Effector memory CD8-positive, alpha-beta T cell (primary cell): ENCODE measurements around the gene TNF.

Source experiments
- ATAC-seq: fragments of 150-1000 bp; cut with Tn5 transposase; replicated peaks from 2 replicates; pipeline ENCODE4 v1.10.0; 2021; ENCODE audit warnings: mild to moderate bottlenecking, moderate library complexity
- DNase-seq, 3 experiments: peaks; one replicate each; pipeline ENCODE4 v3.0.0; 2021
- H3K27ac Mint-ChIP-seq, 2 donors: one replicate each; pipeline ENCODE4 v1.8.0; 2022; ENCODE audit warnings: mild to moderate bottlenecking in 2 of 2, mixed read lengths in 2 of 2, moderate library complexity in 2 of 2
- H3K27me3 Mint-ChIP-seq, 2 donors: one replicate each; pipeline ENCODE4 v1.8.0; 2022; ENCODE audit warnings: mixed read lengths in 2 of 2
- H3K36me3 Mint-ChIP-seq: one replicate; pipeline ENCODE4 v1.8.0; 2022; ENCODE audit warnings: mild to moderate bottlenecking, moderate library complexity, mixed read lengths; ENCODE audit not compliant: insufficient read depth
- H3K4me1 Mint-ChIP-seq, 2 donors: one replicate each; pipeline ENCODE4 v1.8.0; 2022; ENCODE audit warnings: low read depth in 2 of 2, mixed read lengths in 2 of 2
- H3K4me3 Mint-ChIP-seq, 2 donors: one replicate each; pipeline ENCODE4 v1.8.0; 2022; ENCODE audit warnings: mild to moderate bottlenecking in 2 of 2, mixed read lengths in 2 of 2, moderate library complexity in 2 of 2
- H3K9me3 Mint-ChIP-seq, 2 donors: one replicate each; pipeline ENCODE4 v1.8.0; 2022; ENCODE audit warnings: mixed read lengths in 2 of 2

Gene TNF

DNA sequence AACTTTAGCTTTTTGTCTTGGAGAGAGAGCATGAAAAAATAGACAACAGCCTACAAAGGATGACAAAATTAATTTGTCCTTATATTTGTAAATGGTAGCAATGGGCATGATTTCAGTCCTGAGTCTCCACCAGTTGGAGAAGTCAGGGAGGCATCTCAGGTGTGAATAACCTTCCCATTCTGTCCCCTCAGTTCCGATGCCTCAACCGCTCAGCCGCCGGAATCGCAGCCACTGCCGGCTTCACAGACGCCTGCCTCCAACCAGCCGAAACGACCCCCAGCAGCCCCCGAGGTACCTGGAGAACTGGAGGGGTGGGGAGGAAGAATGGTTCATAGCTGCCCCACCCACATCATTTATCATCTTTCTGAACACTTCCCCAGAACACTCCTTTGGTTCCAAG, 48.7 kb downstream of the TNF start:
- H3K4me3 Mint-ChIP-seq: no peak overlapping the region
- H3K4me1 Mint-ChIP-seq: peaks cover 21 to 33% of the 10 kb centered on the region in 2 donors
- peaks cover 76% of the 10 kb centered on the region for H3K36me3 Mint-ChIP-seq
- no peak overlapping the region for H3K27ac Mint-ChIP-seq
- ATAC-seq (no peak), DNase-seq (no peak)
- no peaks in the 10 kb centered on the region for H3K27me3 Mint-ChIP-seq
- H3K9me3 Mint-ChIP-seq: no peaks in the 10 kb centered on the region

DNA sequence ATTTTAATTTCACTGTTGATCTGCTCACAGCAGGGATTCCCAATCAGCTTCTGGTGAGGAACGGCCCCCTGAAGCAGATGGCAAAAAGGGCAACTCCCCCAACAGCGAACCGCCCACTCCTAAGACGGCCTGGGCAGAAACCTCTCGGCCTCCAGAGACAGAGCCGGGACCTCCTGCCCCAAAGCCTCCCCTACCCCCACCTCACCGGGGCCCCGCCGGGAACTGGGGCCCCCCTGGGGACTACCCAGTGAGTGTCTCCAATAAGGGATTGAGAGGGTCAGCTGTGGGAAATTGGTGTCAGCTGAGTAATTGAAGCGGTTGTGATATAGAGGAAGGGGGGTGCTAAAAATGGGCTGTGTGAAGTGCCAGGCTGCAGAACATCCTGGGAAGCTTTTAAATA, 51.6 kb downstream of the TNF start:
- Mint-ChIP-seq H3K36me3 (peaks cover 86% of the 10 kb centered on the region), H3K27me3 (no peaks in the 10 kb centered on the region), H3K27ac (no peak overlapping the region), H3K9me3 (no peaks in the 10 kb centered on the region), H3K4me3 (no peak overlapping the region), H3K4me1 (peaks cover 16 to 23% of the 10 kb centered on the region in 2 donors)
- ATAC-seq: no peak
- DNase-seq: no peak

DNA sequence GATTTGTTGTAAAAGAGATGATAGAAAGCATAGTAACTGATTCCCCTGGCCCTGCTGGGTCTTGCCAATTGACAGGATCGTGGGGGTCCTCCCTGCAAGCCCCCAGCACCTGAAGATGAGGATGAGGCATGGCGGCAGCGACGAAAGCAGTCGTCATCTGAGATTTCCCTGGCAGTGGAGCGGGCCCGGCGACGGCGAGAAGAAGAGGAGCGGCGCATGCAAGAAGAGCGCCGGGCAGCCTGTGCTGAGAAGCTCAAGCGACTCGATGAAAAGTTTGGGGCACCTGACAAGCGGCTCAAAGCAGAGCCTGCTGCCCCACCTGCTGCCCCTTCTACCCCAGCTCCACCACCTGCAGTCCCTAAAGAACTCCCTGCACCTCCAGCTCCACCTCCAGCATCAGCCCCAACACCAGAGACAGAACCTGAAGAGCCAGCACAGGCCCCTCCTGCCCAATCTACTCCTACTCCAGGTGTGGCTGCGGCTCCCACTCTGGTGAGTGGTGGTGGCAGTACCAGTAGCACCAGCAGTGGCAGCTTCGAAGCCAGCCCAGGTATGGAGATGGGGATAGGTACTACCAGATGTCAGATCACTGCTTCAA, 52.4 kb downstream of the TNF start:
- peaks cover 9 to 16% of the 10 kb centered on the region in 2 donors for H3K4me1 Mint-ChIP-seq
- H3K4me3 Mint-ChIP-seq: no peak overlapping the region
- H3K9me3 Mint-ChIP-seq: no peaks in the 10 kb centered on the region
- no peak overlapping the region for H3K27ac Mint-ChIP-seq
- H3K36me3 Mint-ChIP-seq: peaks cover 90% of the 10 kb centered on the region
- DNase-seq (no peak), ATAC-seq (no peak)
- H3K27me3 Mint-ChIP-seq: no peaks in the 10 kb centered on the region
